ENCODE results near the gene VCX.
"Not testable (repeated sequence)": the region's sequence is repeated elsewhere in the genome, so short reads cannot be mapped to it uniquely, and the experiment has no call there.

Gene VCX

DNA sequence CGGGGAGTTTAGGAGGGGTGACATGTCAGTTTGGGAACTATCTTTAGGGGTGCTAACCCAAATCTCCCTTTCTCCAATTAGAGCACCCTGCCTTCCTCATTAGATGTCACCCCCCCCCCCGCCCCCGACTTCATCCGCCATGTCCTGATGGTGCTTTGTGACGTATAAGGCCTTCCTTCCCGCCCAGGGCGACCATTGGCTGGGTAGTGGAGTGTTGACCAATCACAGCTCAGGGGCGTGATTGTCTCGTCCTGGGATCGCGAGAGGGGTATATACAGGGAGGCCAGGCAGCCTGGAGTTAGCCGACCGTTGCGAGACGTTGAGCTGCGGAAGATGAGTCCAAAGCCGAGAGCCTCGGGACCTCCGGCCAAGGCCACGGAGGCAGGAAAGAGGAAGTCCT lies at the start of gene VCX:
TSS of gene VCX (plus strand) at position 301 of the 400 bp plus-strand sequence. CDS start at position 334, 33 bp downstream.
- DNase-seq: not testable (repeated sequence)

DNA sequence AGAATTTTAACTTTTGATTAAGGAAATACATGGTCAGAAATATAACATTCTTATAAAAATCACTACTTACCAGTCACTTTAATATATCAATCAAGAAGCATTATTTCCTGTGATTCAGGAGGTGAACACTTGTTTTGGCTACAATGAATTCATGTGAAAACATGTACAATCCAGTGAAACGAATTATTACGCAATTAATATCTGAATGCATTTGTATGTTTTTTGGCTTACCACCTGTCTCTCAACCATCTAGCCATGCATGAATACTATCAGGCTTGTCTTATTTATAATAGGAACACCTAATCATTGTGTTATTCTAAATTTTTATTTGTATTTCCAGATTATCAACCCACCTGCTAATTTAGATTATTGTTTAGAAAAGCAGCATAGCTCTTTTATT lies 44.6 kb upstream of the VCX start:
- no peak for DNase-seq

DNA sequence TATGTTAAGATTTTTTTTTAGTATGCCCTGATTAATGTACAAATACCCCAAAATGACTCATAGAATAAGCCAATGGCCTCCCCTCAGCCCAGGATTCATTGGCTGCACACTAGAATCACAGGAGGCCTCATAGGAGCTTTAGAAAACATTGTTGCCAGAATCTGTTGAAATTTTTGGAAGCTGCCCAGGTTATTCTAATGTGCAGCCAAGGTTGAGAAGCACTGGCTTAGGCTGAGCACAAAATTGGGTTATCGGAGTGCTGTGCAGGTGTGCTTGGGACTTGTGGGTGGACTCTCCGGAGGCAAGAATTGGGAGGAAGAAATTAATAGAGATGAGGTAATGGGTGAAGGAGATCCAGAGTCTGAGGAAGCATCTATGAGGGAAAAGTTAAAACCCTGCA lies 41.3 kb upstream of the VCX start:
- no peak for DNase-seq

DNA sequence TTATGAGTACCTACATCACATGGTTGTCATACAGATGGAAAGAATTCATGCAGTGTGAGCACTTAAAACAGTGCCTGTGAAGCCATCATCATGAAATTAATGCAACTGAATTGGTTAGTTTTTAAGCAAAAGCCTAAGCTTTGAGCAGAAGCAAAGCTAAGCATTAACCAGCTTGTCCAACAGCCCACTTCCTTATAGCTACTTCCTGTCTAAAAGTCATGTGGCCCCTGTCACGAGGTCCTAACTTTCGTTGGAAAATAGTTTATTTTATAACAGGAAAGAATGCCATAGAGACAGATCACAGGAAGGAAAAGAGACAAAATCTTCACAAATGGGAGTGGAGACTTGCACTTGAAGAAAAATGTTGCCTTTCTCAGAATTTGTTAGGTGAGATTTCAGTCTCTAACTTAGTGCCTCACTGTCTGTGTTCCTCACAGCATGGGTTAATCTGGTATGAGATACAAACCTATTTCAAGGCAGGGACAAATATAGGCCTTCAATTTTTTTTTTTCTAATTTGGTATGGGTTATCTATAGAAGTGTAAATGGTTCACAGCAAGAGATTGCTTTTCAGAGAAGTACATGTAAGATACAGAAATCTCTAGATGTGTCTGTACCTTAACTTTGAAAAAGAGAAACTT lies 27.7 kb upstream of the VCX start:
- DNase-seq: no peak

DNA sequence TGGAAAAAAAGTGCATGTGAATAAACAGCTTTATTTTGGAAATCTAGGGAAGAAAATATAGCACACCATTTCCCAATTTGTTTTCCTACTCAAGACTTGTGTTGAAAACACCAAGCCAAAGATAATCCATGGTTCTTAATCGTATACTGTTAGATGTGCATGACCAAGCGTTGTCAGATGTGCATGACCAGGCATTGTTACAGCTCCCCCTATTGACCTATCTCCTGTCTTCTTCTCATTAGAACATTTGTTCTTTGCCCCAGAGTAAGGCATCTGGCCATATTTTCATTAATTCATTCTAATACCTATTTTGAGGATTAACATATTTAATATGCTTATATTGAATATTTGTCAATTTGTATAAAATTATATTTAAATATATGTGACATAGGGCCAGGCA lies 14.4 kb upstream of the VCX start:
- DNase-seq: no peak

DNA sequence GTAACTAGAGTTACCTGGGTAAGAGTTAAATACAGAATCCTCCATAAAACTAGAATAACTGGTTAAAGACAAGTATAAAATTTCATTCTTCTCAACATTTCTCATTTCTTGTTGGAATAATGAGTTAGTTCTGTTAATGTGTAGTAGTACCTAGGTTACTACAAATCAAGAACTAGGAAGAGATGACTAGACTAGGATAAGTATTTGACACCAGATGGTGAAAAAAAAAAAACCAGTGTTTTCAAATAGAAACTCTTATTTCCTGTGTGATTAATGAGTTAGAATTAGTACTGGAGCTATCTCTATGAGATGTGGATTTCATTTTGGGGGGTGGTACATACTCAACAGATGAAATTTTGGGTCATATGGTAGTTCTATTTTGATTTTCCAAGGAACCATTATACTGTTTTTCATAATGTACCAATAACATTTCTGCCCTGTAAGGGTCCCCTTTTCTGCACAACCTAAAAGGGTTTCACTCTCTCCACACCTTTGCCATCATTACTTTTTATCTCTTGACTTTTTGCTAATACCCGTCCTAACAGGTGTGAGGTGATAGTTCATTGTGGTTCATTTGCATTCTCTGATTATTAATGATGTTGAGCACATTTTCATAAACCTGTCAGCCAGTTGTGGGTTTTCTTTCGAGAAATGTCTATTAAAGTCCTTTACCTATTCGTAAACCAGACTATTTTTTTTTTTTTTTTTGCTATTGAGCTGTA lies 1.7 kb upstream of the VCX start:
- no peak for DNase-seq

DNA sequence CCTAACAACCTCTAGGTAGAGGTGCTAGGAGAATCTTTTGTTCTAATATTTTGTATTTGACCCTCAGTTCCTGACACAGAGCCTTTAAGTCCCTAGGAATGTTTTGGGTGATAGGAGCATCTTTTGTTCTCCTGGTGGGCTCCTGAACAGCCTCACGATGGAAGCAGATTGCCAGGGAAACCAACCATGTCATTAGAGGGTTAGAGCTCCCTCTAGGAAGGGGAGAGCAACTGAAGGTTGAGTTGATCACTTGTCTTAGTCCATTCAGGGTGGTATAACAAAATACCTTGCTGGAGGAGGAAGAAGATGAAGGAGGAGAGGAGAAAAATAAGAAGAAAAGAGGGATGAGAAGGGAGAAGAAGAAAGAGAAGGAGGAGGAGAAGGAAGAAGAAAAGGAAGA lies 9.2 kb downstream of the VCX start:
- DNase-seq: no peak

DNA sequence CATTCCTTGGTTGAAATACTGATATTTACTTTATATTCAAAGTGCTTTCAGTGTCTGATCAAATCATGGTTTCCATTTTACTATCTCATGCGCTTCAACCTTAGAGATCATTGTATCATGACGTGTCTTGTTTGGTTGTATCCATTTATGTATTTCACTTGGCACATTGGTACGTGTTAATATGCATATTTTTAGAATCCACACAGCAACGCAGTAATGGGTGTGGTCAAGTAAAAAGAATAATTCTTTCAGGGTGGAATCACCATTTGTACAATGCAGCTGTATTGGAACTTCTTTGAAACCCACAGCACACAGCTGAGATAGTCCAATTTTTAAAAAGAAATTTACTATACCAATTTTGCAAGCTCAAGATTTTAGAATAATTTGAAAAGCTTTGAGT lies 29.1 kb downstream of the VCX start:
- DNase-seq: no peak

DNA sequence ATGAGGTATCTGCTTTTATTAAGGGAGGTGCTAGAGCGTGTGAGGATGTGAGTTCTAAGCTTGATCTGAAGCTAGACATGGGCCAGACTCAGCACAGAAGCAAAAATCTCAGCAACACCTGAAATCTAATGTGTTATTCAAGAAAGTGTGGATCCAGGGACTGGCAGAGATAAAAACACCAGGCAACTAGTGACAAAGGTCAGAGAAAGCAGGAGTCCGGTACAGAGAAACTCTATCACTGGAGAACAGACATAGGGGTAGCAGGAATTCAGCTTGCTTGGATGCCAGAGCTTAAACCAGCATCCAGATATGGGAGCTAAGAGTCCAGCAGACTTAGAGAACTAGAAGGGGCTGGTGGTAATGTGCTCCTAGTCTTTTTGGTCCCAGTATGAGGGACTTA lies 34.0 kb downstream of the VCX start:
- no peak for DNase-seq

DNA sequence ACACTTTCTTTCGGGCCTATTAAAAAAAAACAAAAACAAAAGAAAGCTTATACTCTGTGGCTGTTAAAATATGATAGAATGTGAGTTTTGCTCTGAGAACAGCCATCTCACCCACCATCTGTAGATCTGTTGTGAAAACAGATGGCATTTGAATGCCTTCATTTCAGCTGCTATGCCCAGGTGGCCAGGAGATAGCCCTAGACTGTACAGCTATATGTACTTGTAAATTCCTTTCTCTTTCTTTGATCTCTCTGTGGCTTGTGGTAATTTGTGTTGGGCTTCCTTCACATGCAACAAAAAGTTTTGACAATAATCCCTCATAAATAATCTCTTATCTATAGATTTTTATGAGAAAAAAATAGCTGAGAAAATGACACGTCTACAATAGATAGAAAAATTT lies 46.2 kb downstream of the VCX start:
- no peak for DNase-seq

DNA sequence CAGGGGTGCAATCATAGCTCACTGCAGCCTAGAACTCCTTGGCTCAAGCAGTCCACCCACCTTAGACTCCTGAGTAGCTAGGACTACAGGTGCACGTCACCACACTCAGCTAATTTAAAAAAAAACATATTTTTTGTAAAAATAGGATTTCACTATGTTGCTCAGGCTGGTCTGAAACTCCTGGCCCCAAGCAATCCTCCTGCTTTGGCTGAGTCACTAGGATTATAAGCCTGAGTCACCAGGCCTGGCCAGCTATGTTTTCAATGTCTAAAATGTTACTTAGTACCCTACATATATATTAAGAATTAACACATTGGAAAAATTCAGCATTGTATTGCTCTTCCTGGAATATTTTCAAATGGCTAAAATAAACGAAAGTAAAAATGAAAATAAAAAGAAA lies 46.7 kb downstream of the VCX start:
- DNase-seq: no peak

DNA sequence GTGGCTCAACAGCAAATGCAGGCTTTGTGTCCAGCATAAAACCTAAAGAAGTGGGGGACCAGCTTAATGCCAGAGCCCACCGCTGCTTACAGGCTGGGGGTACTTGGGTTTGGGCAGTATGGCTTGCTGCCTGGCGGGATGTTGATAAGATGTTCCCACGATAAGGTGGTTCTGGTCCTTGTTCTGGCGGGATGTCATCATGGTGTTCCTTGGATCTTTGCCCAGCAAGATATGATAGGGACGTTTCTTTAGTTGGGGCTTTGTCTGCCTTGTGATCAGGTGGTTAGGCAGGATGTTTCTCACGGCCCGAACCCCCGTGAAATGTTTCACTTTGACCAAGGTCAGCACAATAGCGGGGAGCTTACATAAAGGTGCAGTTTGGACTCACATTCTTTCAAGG lies 49.0 kb downstream of the VCX start:
- DNase-seq: no peak

Data from stimulated activated CD4-positive, alpha-beta T cell treated with anti-CD3 and anti-CD28 coated beads, Interleukin-2, amount 100 ng/mL, for 24 hours (primary cell).